Ammon's horn (tissue), 1 donor: Measurements from ENCODE around the gene KRT32.
A peak's percentile ranks its signal among the peaks of the same experiment; 100 is the strongest.
"Not testable (repeated sequence)": the region's sequence is repeated elsewhere in the genome, so short reads cannot be mapped to it uniquely, and the experiment has no call there.

ENCODE experiments used
- DNase-seq: peaks from one replicate; pipeline ENCODE4 v3.0.0-alpha.2; 2016; ENCODE audit warnings: low spot score

Gene KRT32

GRCh38 chr17:41464682-41465081 lies 2.5 kb downstream of the KRT32 start:
- peak; percentile 45 for DNase-seq

GRCh38 chr17:41464173-41464572 lies 3.0 kb downstream of the KRT32 start:
- DNase-seq, result no peak

GRCh38 chr17:41463746-41464145 lies 3.4 kb downstream of the KRT32 start:
- no peak for DNase-seq

- no peak for DNase-seq
These were observed 4.5 kb downstream of the KRT32 start for GRCh38 chr17:41462705-41463104.

- DNase-seq, result no peak
These were observed 9.5 kb downstream of the KRT32 start for GRCh38 chr17:41457676-41458075.

- DNase-seq, result no peak
These were observed 11.0 kb downstream of the KRT32 start for GRCh38 chr17:41456204-41456603.

- peak; percentile 21 for DNase-seq
These were observed 11.9 kb downstream of the KRT32 start for GRCh38 chr17:41455236-41455635.

- DNase-seq, result no peak
These were observed 14.1 kb downstream of the KRT32 start for GRCh38 chr17:41453066-41453465.

- no peak for DNase-seq
These were observed 14.9 kb downstream of the KRT32 start for GRCh38 chr17:41452281-41452680.

GRCh38 chr17:41451154-41451728 lies 15.9 kb downstream of the KRT32 start:
- DNase-seq, result no peak

- no peak for DNase-seq
These were observed 18.2 kb downstream of the KRT32 start for GRCh38 chr17:41449008-41449407.

- DNase-seq, result no peak
These were observed 18.7 kb downstream of the KRT32 start for GRCh38 chr17:41448506-41448905.

- DNase-seq, result no peak
These were observed 20.4 kb downstream of the KRT32 start for GRCh38 chr17:41446806-41447205.

GRCh38 chr17:41444640-41445039 lies 22.5 kb downstream of the KRT32 start:
- DNase-seq, result no peak

GRCh38 chr17:41444186-41444585 lies 23.0 kb downstream of the KRT32 start:
- DNase-seq, result no peak

GRCh38 chr17:41442739-41443138 lies 24.4 kb downstream of the KRT32 start:
- no peak for DNase-seq

- DNase-seq, result no peak
These were observed 26.6 kb downstream of the KRT32 start, which contains the start of gene KRT38 for GRCh38 chr17:41440531-41441033. TSS of gene KRT38 (minus strand) at chr17:41440983. CDS start at chr17:41440921, 62 bp downstream.

GRCh38 chr17:41439375-41439774 lies 27.8 kb downstream of the KRT32 start:
- no peak for DNase-seq

- DNase-seq, result no peak
These were observed 29.4 kb downstream of the KRT32 start for GRCh38 chr17:41437769-41438168.

- DNase-seq, result no peak
These were observed 29.9 kb downstream of the KRT32 start for GRCh38 chr17:41437254-41437653.

- DNase-seq, result no peak
These were observed 32.8 kb downstream of the KRT32 start for GRCh38 chr17:41434415-41434814.

GRCh38 chr17:41434005-41434404 lies 33.2 kb downstream of the KRT32 start:
- DNase-seq, result no peak

GRCh38 chr17:41433586-41433985 lies 33.6 kb downstream of the KRT32 start:
- no peak for DNase-seq

GRCh38 chr17:41430376-41430775 lies 36.8 kb downstream of the KRT32 start:
- not testable (repeated sequence) for DNase-seq
